Subcutaneous abdominal adipose tissue (tissue), 5 donors: Measurements from ENCODE around the gene SMURF1.

Source experiments
- H3K27ac ChIP-seq: one replicate; pipeline ENCODE4 v1.7.0; 2013; ENCODE audit warnings: low read depth, mild to moderate bottlenecking, inconsistent platforms, low read length, moderate library complexity
- H3K27me3 ChIP-seq, 5 donors: one replicate each; pipeline ENCODE4 v1.7.0; 2013; ENCODE audit warnings: low read length in 5 of 5, inconsistent platforms in 1 of 5; ENCODE audit not compliant: control insufficient read depth in 5 of 5, insufficient read depth in 4 of 5
- H3K36me3 ChIP-seq, 5 donors: one replicate each; pipeline ENCODE4 v1.7.0; 2013; ENCODE audit warnings: low read length in 5 of 5; ENCODE audit not compliant: control insufficient read depth in 5 of 5, insufficient read depth in 5 of 5
- H3K4me1 ChIP-seq, 5 donors: one replicate each; pipeline ENCODE4 v1.7.0; 2013; ENCODE audit warnings: low read length in 5 of 5, mild to moderate bottlenecking in 3 of 5, moderate library complexity in 1 of 5; ENCODE audit not compliant: control insufficient read depth in 5 of 5, insufficient read depth in 5 of 5
- H3K4me3 ChIP-seq, 5 donors: one replicate each; pipeline ENCODE4 v1.7.0; 2013; ENCODE audit warnings: low read length in 5 of 5, low read depth in 1 of 5
- H3K9ac ChIP-seq, 5 donors: one replicate each; pipeline ENCODE4 v1.7.0; 2013; ENCODE audit warnings: low read length in 5 of 5, mild to moderate bottlenecking in 4 of 5, moderate library complexity in 3 of 5
- H3K9me3 ChIP-seq, 5 donors: one replicate each; pipeline ENCODE4 v1.7.0; 2013; ENCODE audit warnings: low read length in 5 of 5; ENCODE audit not compliant: control insufficient read depth in 5 of 5
- donor health status: healthy.
- donor health status: healthy.
- donor health status: healthy.
- donor health status: healthy.
- donor health status: healthy.

The SMURF1 gene

GRCh38 chr7:99013266-99014112, 130.4 kb downstream of the SMURF1 start:
- no peak overlapping the region for H3K4me3 ChIP-seq
- H3K36me3 ChIP-seq = peaks cover 8 to 71% (median 65%) of the 10 kb centered on the region in 5 donors
- H3K9me3 ChIP-seq = peaks cover 0 to 2% (median 0%) of the 10 kb centered on the region in 5 donors
- no peaks in the 10 kb centered on the region for H3K27me3 ChIP-seq
- H3K4me1 ChIP-seq = peaks cover 2 to 18% (median 9%) of the 10 kb centered on the region in 5 donors
- no peak overlapping the region for H3K27ac ChIP-seq
- H3K9ac ChIP-seq = no peak overlapping the region

GRCh38 chr7:99012722-99013121, 131.2 kb downstream of the SMURF1 start:
- Histone ChIP-seq H3K9me3 (peaks cover 0 to 2% (median 0%) of the 10 kb centered on the region in 5 donors), H3K36me3 (peaks cover 8 to 78% (median 72%) of the 10 kb centered on the region in 5 donors), H3K4me3 (no peak overlapping the region), H3K4me1 (peaks cover 2 to 18% (median 9%) of the 10 kb centered on the region in 5 donors), H3K27me3 (no peaks in the 10 kb centered on the region), H3K27ac (no peak overlapping the region), H3K9ac (no peak overlapping the region)

GRCh38 chr7:99011706-99012404, 132.1 kb downstream of the SMURF1 start:
- Histone ChIP-seq H3K4me3 (no peak overlapping the region), H3K27me3 (no peaks in the 10 kb centered on the region), H3K27ac (no peak overlapping the region), H3K9me3 (peaks cover 0 to 2% (median 0%) of the 10 kb centered on the region in 5 donors), H3K9ac (no peak overlapping the region), H3K36me3 (peaks cover 8 to 82% (median 75%) of the 10 kb centered on the region in 5 donors), H3K4me1 (peaks cover 2 to 18% (median 9%) of the 10 kb centered on the region in 5 donors)

GRCh38 chr7:99011341-99011705, 132.6 kb downstream of the SMURF1 start:
- Histone ChIP-seq H3K4me3 (no peak overlapping the region), H3K36me3 (peaks cover 8 to 87% (median 80%) of the 10 kb centered on the region in 5 donors), H3K27me3 (no peaks in the 10 kb centered on the region), H3K9ac (no peak overlapping the region), H3K4me1 (peaks cover 2 to 18% (median 9%) of the 10 kb centered on the region in 5 donors), H3K9me3 (peaks cover 0 to 2% (median 0%) of the 10 kb centered on the region in 5 donors), H3K27ac (no peak overlapping the region)

GRCh38 chr7:99010281-99010680, 133.6 kb downstream of the SMURF1 start:
- H3K4me3 ChIP-seq = no peak overlapping the region
- H3K27me3 ChIP-seq = no peaks in the 10 kb centered on the region
- no peak overlapping the region for H3K27ac ChIP-seq
- H3K4me1 ChIP-seq = peaks cover 2 to 18% (median 9%) of the 10 kb centered on the region in 5 donors
- peaks cover 4 to 92% (median 85%) of the 10 kb centered on the region in 5 donors for H3K36me3 ChIP-seq
- H3K9me3 ChIP-seq = no peaks in the 10 kb centered on the region
- no peak overlapping the region for H3K9ac ChIP-seq

GRCh38 chr7:99008921-99009530, 134.9 kb downstream of the SMURF1 start:
- peaks cover 4 to 92% (median 85%) of the 10 kb centered on the region in 5 donors for H3K36me3 ChIP-seq
- no peaks in the 10 kb centered on the region for H3K9me3 ChIP-seq
- H3K27me3 ChIP-seq = no peaks in the 10 kb centered on the region
- peaks cover 2 to 23% (median 16%) of the 10 kb centered on the region in 5 donors for H3K4me1 ChIP-seq
- H3K4me3 ChIP-seq = no peak overlapping the region
- no peak overlapping the region for H3K27ac ChIP-seq
- H3K9ac ChIP-seq = no peak overlapping the region

GRCh38 chr7:99008181-99008631, 135.7 kb downstream of the SMURF1 start:
- peaks cover 4 to 88% (median 81%) of the 10 kb centered on the region in 5 donors for H3K36me3 ChIP-seq
- peaks cover 2 to 25% (median 19%) of the 10 kb centered on the region in 5 donors for H3K4me1 ChIP-seq

GRCh38 chr7:99006739-99007424, 137.0 kb downstream of the SMURF1 start:
- Histone ChIP-seq H3K27ac (no peak overlapping the region), H3K9me3 (no peaks in the 10 kb centered on the region), H3K4me1 (peaks cover 2 to 25% (median 24%) of the 10 kb centered on the region in 5 donors), H3K9ac (no peak overlapping the region), H3K27me3 (no peaks in the 10 kb centered on the region), H3K36me3 (peaks cover 0 to 88% (median 76%) of the 10 kb centered on the region in 5 donors), H3K4me3 (no peak overlapping the region)

More at GRCh38 chr7:99008181-99008631, 135.7 kb downstream of the SMURF1 start:
- Histone ChIP-seq H3K9me3 (no peaks in the 10 kb centered on the region), H3K4me3 (no peak overlapping the region), H3K27ac (no peak overlapping the region), H3K27me3 (no peaks in the 10 kb centered on the region), H3K9ac (no peak overlapping the region)

- Histone ChIP-seq H3K4me3 (no peak overlapping the region), H3K4me1 (peaks cover 2 to 25% (median 24%) of the 10 kb centered on the region in 5 donors), H3K27me3 (no peaks in the 10 kb centered on the region), H3K9ac (no peak overlapping the region), H3K27ac (no peak overlapping the region), H3K36me3 (peaks cover 2 to 88% (median 72%) of the 10 kb centered on the region in 5 donors), H3K9me3 (no peaks in the 10 kb centered on the region)
These were observed 138.1 kb downstream of the SMURF1 start for GRCh38 chr7:99005776-99006175.
